Measurements from ENCODE around the gene B4GALT7. TPM values are rescaled to one million over a fixed set of nuclear protein-coding genes. Genes with fewer than 3 reads are reported as not detected.

Gene B4GALT7
- total RNA-seq, 1 experiment from 2014 or later, result 21.7 TPM

- DNase-seq (ENCODE audit: low spot score), result no peak
- CTCF ChIA-PET, result interaction anchor here (1.0 to 2.5 kb wide), 4 partner anchors 16 to 38 kb away, joined by 3 to 11 read pairs (median 6); partner anchors contain the start of gene TMED9
- no peaks in the 10 kb centered on the region for H3K36me3 Mint-ChIP-seq
- H3K27me3 Mint-ChIP-seq (ENCODE audit: low read depth), result peaks cover 20% of the 10 kb centered on the region; the same call in 1 of the 2 replicates
- H3K9me3 Mint-ChIP-seq, result no peaks in the 10 kb centered on the region
- TF ChIP-seq GTF2I (CRISPR knock-in tag; conservative IDR thresholded peaks at IDR 0.05) (no peak), ERG (CRISPR knock-in tag; IDR thresholded peaks at IDR 0.05) (no peak), GABPB1 (CRISPR knock-in tag; IDR thresholded peaks at IDR 0.05) (no peak), IRF2 (CRISPR knock-in tag; IDR thresholded peaks at IDR 0.05; ENCODE audit: borderline replicate concordance, low read depth) (no peak), ATF2 (CRISPR knock-in tag; IDR thresholded peaks at IDR 0.05; ENCODE audit: borderline replicate concordance, low read depth) (no peak), ZNF671 (CRISPR knock-in tag; IDR thresholded peaks at IDR 0.05) (no peak), SMAD3 (CRISPR knock-in tag; IDR thresholded peaks at IDR 0.05; ENCODE audit: borderline replicate concordance) (no peak), ARID4B (CRISPR knock-in tag; IDR thresholded peaks at IDR 0.05; ENCODE audit: borderline replicate concordance) (no peak), IRF1 (CRISPR knock-in tag; IDR thresholded peaks at IDR 0.05) (no peak), HMGA2 (CRISPR knock-in tag; IDR thresholded peaks at IDR 0.05) (no peak)
- POLR2A ChIA-PET, result interaction anchor here (0.6 kb wide), 1 partner anchor 93 kb away, joined by 5 read pairs; no protein-coding TSS in a partner anchor
- H3K4me1 Mint-ChIP-seq, result peaks cover 10% of the 10 kb centered on the region
- ATAC-seq, result no peak
- no peak overlapping the region for H3K27ac Mint-ChIP-seq
- no peak overlapping the region for H3K4me3 Mint-ChIP-seq
Observed at GRCh38 chr5:177576169-177576568, 23.8 kb upstream of the B4GALT7 start.

- Mint-ChIP-seq H3K27me3 (ENCODE audit: low read depth) (peaks cover 21% of the 10 kb centered on the region; the same call in 1 of the 2 replicates), H3K36me3 (no peaks in the 10 kb centered on the region), H3K4me3 (no peak overlapping the region), H3K9me3 (no peaks in the 10 kb centered on the region), H3K4me1 (peaks cover 10% of the 10 kb centered on the region), H3K27ac (no peak overlapping the region)
- DNase-seq (ENCODE audit: low spot score) (no peak), ATAC-seq (no peak)
- POLR2A ChIA-PET, result no interaction called here
- TF ChIP-seq CREM (CRISPR knock-in tag; IDR thresholded peaks at IDR 0.05) (no peak), CDX4 (CRISPR knock-in tag; IDR thresholded peaks at IDR 0.05; ENCODE audit: borderline replicate concordance) (no peak)
- CTCF ChIA-PET, result no interaction called here
Observed at GRCh38 chr5:177578316-177578715, 21.6 kb upstream of the B4GALT7 start.

- no peaks in the 10 kb centered on the region for H3K9me3 Mint-ChIP-seq
- peaks cover 59% of the 10 kb centered on the region for H3K27me3 Mint-ChIP-seq (ENCODE audit: low read depth)
- TF ChIP-seq GABPB1 (CRISPR knock-in tag; IDR thresholded peaks at IDR 0.05) (0 out of 2 replicates have a peak, but pooled peaks have one; percentile 20), CBFB (CRISPR knock-in tag; IDR thresholded peaks at IDR 0.05; ENCODE audit: low read depth) (no peak)
- no peak for DNase-seq (ENCODE audit: low spot score)
- H3K36me3 Mint-ChIP-seq, result peaks cover 3% of the 10 kb centered on the region
- no peak overlapping the region for H3K4me3 Mint-ChIP-seq
- ATAC-seq, result no peak
- no peak overlapping the region for H3K27ac Mint-ChIP-seq
- POLR2A ChIA-PET, result no interaction called here
- H3K4me1 Mint-ChIP-seq, result peaks cover 6% of the 10 kb centered on the region
- CTCF ChIA-PET, result interaction anchor here (1.3 kb wide), 1 partner anchor 19 kb away, joined by 4 read pairs; no protein-coding TSS in a partner anchor
Observed at GRCh38 chr5:177588413-177588909, 11.5 kb upstream of the B4GALT7 start.
